ENCODE data around the gene CPB1. TPM values are rescaled to one million over a fixed set of nuclear protein-coding genes. Genes with fewer than 3 reads are reported as not detected.

CPB1 gene
- total and polyA plus RNA-seq, 10 donors: 0.43 to 58.4 (median 16.6) TPM

DNA sequence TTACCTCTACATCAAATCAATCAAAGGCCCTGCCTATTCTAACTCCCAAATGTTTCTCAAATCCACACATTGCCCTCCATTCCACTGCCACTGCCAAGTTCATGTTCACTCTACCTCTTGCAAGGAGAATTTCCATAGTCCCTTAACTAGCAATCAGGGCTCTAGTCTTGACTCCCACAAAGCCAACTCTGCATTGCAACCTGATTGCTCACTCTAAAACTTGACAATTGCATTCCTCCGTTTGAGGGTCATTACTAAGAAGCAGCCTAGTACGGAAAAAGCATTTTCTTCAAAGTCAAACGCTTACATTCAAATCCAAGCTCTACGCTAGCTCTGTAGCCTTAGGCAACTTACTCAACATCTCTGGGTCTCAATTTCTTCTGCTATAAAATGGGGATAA is 38.6 kb downstream of the CPB1 start:
- Histone ChIP-seq H3K27me3 (replicated peaks in 1 of 7) (no peaks in the 10 kb centered on the region), H3K4me3 (no peak overlapping the region), H3K36me3 (no peaks in the 10 kb centered on the region), H3K4me1 (no peaks in the 10 kb centered on the region), H3K9me3 (no peaks in the 10 kb centered on the region), H3K27ac (no peak overlapping the region)
- intact Hi-C loops (cut with DNase I; ENCODE audit: low total_unique reads): no loop called here
- TF ChIP-seq POLR2AphosphoS5 (IDR thresholded peaks at IDR 0.05): no peak
- no peak for TF ChIP-seq POLR2A (IDR thresholded peaks at IDR 0.05)
- no peak for TF ChIP-seq CTCF (IDR thresholded peaks at IDR 0.05 in 8 of 11, conservative IDR thresholded peaks at IDR 0.05 in 3 of 11)
- WGBS, 5 donors: 87 to 95% (median 91%) methylated on average over 4 of the region's 4 CpGs
- DNase-seq: no peak

DNA sequence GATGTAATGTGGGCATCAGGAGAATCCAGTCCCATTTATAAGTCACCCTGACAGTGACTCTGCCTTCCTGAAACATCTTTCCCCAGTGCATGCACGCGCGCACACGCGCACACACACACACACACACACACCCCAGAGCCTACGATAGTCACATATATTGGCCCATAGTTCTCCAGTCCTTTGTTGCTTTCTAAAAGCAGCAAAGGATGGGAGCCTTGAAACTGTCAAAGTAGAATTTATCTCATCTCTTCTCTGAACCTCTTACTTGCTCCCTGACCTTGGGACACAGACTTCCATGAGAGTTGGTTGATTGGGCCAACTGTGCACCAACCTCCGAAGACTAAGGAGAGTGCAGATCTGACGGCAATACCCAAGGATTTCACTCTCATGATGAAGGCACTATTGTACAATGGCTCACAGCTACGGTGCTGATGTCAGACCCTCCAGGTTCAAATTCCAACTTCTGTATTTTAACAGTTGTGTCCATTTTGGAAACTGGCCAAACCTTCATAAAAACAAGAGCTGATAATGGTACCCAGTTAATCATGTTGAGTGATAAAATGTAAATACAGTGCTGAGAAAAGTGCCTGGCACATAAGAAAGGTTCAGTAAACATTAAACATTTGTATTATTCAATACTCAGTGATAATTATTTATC is 45.8 kb downstream of the CPB1 start:
- H3K4me1 ChIP-seq: no peaks in the 10 kb centered on the region
- 80 to 90% (median 87%) methylated on average over 9 of the region's 9 CpGs for WGBS, 5 donors
- intact Hi-C loops (cut with DNase I; ENCODE audit: low total_unique reads): no loop called here
- H3K27me3 ChIP-seq (replicated peaks in 1 of 7): peaks cover 0 to 7% (median 0%) of the 10 kb centered on the region in 7 donors
- no peak for DNase-seq
- no peak overlapping the region for H3K27ac ChIP-seq
- TF ChIP-seq POLR2A (IDR thresholded peaks at IDR 0.05) (no peak), POLR2AphosphoS5 (IDR thresholded peaks at IDR 0.05) (no peak), CTCF (IDR thresholded peaks at IDR 0.05 in 8 of 11, conservative IDR thresholded peaks at IDR 0.05 in 3 of 11) (no peak)
- H3K4me3 ChIP-seq: no peak overlapping the region
- H3K36me3 ChIP-seq: no peaks in the 10 kb centered on the region
- no peaks in the 10 kb centered on the region for H3K9me3 ChIP-seq

DNA sequence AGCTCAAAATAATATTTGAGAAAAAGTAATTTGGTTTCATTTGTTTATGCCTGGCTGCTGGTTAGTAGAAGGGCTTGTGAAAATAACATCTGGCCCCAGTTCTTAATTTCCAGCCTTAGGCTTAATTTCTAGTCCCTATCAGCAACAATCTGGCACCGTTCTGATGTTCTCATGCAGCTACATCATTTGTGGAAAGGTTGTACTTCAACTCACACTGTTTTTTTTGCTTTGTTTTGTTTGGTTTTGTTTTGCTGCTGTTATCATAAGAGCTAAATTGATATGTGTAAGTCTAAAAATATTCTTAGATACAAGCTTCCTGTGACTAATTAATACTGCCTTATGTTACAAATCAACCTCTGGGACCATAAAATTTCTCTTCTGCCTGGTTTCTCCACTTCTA is 46.4 kb downstream of the CPB1 start:
- H3K4me3 ChIP-seq: no peak overlapping the region
- no peak for DNase-seq
- intact Hi-C loops (cut with DNase I; ENCODE audit: low total_unique reads): no loop called here
- WGBS, 5 donors: 62 to 83% (median 73%) methylated on average over 1 of the region's 1 CpG
- H3K4me1 ChIP-seq: no peaks in the 10 kb centered on the region
- no peaks in the 10 kb centered on the region for H3K9me3 ChIP-seq
- H3K36me3 ChIP-seq: no peaks in the 10 kb centered on the region
- TF ChIP-seq POLR2A (IDR thresholded peaks at IDR 0.05) (no peak), CTCF (IDR thresholded peaks at IDR 0.05 in 8 of 11, conservative IDR thresholded peaks at IDR 0.05 in 3 of 11) (no peak), POLR2AphosphoS5 (IDR thresholded peaks at IDR 0.05) (no peak)
- H3K27ac ChIP-seq: no peak overlapping the region
- H3K27me3 ChIP-seq (replicated peaks in 1 of 7): peaks cover 0 to 7% (median 0%) of the 10 kb centered on the region in 7 donors

DNA sequence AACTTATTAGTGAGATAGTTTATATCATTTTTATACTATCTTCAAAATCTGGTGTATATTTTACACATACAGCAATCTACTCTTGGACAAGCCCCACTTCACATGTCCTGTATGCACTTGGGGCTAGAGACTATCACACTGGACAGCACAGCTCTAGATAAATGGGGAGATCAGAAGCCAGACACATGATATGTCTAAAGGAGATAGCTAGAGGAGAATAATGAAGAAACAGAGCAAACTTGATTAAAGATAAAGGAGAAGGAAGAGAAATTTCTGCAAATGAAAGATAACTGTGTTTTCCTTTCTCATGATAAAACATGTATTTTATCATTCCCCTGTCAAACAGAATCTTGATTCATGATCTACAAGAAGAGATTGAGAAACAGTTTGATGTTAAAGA is 50.5 kb downstream of the CPB1 start:
- no peak for DNase-seq
- Histone ChIP-seq H3K27ac (no peak overlapping the region), H3K36me3 (no peaks in the 10 kb centered on the region), H3K9me3 (no peaks in the 10 kb centered on the region), H3K4me3 (no peak overlapping the region), H3K4me1 (no peaks in the 10 kb centered on the region), H3K27me3 (replicated peaks in 1 of 7) (peaks cover 0 to 7% (median 0%) of the 10 kb centered on the region in 7 donors)
- intact Hi-C loops (cut with DNase I; ENCODE audit: low total_unique reads): no loop called here
- no peak for TF ChIP-seq POLR2A (IDR thresholded peaks at IDR 0.05)
- TF ChIP-seq CTCF (IDR thresholded peaks at IDR 0.05 in 8 of 11, conservative IDR thresholded peaks at IDR 0.05 in 3 of 11): no peak
- no peak for TF ChIP-seq POLR2AphosphoS5 (IDR thresholded peaks at IDR 0.05)

Data from spleen (tissue), 11 donors.